HG02884 (cell line): ENCODE measurements around the gene GLIS1.

ENCODE experiments used
- ATAC-seq: cut with Tn5 transposase; IDR thresholded peaks from one replicate; pipeline ENCODE4 v1.9.1; 2021; ENCODE audit warnings: mild to moderate bottlenecking, moderate library complexity; ENCODE audit not compliant: unreplicated experiment

The GLIS1 gene

DNA sequence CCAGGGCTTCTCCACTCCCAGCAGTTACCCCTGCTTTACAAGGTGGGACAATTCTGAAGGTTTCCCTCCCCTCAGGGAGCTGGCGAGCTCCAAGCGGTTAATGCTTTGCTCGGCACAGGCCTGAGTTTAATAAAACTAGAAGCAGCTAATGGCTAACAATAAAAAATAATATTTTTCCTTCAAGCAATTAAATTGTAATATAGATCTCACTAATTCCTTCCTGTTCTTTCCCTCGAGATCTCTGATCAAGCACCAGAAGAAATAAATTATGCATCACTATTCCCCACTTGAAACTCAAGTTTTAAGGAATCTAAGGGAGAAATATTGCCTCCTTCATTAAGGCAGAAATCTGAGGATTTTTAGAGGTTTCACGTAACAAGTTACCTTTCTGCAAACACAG, 42.9 kb downstream of the GLIS1 start:
- ATAC-seq: no peak

DNA sequence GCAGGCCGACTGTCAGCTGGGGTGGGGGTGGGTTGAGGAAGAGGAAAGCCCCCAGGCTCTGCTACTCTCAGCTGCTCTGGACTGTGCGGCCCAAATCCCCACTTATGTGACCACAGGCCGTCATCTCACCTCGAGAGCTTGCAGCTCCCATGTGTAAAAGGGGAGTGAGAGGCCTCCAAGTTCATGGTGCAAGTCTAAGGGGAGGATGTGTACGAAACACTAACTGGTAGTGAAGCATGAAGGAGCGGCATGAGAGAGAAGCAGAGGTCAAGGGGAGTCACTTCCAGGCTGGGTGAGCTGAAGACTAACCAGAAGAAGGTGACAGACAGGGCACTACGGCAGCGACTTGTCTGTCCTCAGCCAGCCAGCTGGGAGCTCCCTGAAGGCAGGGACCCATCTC, 43.8 kb downstream of the GLIS1 start:
- ATAC-seq: no peak

GRCh38 chr1:53694718-53695091, 44.3 kb downstream of the GLIS1 start:
- ATAC-seq: no peak

- no peak for ATAC-seq
Measured at GRCh38 chr1:53693773-53694717, 44.9 kb downstream of the GLIS1 start.

DNA sequence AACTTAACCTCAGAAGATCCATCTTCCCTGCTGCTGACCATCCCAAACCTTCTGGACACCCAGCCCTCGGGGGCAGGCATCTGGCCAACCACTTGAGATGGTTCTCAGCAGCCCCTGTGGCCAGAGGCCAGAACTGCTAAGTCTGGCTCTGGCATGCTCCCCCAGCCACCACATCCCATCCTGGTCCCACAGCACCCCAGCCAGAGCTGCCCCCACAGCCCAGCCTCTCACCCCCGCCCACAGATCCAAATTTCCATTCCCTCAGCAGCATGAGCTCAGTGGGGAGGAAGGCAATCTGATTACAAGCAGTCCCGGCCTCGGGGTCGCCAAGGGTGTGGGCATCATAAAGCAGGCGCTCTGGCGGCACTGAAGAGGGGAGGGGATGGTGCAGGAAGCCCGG, 45.6 kb downstream of the GLIS1 start:
- no peak for ATAC-seq

DNA sequence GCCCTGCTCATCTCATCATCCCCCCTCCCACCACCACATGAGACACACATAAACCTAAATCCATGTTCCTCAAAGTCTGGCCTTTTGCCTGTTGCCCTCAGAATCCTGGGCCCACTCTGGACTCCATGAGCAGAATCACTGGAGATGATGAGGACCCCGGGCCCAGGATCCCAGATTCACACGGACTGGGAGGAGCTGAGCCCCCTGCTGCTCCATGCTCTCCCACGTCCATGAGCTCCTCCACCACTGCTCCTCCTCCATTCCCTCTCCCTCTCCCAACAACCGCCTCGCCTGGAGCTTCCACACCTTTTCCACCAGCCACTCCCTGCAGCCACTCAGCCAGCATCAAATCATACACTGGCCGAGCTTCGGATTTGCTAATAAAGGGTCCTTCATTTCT, 47.6 kb downstream of the GLIS1 start:
- ATAC-seq: no peak

DNA sequence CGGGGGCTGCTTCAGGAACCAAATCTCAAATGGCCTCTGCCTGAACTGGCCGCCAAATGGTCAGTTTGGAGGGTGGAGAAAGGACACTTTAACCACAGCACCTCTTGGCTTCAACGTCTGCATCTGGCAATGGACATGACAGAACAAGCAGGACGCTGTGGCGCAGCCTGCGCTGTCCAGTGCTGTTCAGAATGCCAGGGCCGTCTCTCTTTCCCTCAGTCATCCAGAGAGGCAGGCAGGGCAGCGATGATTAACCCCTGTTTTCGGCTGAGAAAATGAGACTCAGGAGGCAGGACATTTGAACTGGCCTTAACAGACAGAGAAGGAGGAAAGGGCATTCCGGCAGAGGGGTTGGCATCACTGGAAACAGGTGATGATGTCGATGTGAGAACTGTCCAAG, 48.6 kb downstream of the GLIS1 start:
- ATAC-seq: no peak

DNA sequence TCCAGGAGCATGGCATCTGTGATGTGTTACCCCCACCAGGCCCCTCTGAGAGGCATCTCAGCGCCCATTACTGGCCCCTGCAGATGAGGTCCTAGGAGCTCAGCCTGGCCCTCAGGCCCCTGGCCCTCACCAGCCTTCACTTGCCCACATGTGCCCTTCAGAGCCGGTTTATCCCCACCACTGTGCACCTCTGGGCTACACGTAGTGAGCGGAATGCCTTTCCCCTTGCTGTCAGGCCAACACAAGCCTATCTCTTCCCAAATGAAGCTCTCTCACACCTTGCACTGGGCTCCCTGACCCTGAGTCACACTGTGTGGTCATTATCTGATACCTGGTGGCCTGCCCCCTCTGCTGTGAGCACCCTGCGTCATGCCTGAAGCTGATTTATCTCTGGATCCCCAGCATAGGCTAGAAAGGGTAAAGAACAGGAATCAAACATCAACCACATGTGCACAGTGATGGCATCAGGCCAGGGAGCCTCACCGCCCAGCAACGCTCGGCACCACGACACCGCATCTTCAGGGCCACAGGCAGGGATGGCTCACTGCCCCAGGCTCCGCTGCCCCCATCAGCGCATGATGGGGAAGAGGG, 49.1 kb downstream of the GLIS1 start:
- no peak for ATAC-seq

DNA sequence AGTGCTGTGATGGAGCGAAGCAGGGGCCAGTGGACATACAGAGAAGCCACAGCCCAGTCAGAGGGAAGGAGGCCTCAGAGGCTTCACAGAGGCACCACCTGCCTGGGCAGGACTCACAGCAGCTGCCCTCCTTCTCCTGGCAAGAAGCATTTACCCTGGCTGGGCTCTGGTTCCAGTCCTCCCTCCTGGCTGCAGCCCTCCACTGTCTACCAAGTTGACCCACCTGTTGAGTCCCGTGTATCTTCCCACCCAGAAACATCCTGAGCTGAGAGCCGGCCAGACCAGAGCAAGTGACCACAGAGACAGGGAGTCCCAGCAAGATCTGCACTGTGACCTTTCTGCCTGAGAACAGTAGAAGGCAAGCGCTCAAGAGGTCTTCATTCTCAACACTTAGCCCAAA, 49.7 kb downstream of the GLIS1 start:
- no peak for ATAC-seq

DNA sequence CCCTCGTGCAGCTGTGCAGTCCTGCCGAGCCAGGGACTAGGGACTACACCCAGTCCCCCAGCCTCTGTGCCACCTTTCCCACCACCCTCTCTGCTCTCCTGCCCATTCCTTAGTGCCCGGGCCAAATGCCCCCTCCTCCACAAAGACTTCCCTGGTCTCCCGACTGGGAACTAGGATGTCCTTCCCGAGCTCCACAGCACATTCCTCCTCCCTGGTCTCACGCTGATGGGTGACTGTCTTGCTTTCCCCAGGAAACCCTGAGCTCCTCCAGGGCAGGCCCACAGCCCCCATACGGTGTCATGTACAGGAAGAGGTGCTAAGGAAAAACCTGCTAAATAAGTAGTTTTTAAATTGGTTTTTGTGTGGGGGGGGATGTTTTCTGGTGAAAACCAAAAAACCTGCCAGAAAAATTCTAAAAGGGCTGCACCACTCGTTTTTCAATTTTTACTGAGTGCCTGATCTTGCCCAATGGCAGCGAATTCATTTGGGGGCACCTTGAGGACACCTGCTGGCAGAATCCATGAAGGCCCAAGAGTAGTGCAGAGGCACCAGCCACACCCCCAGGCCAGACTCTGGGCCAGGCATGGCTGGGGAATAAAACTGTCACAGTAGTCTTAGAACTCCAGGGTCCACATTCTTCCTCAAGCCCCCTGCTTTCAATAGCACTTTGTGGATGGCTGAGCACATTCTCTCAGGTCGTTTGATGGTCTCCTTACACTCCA, 50.4 kb downstream of the GLIS1 start:
- ATAC-seq: no peak

- ATAC-seq: no peak
Measured at GRCh38 chr1:53687901-53688300, 51.1 kb downstream of the GLIS1 start.

DNA sequence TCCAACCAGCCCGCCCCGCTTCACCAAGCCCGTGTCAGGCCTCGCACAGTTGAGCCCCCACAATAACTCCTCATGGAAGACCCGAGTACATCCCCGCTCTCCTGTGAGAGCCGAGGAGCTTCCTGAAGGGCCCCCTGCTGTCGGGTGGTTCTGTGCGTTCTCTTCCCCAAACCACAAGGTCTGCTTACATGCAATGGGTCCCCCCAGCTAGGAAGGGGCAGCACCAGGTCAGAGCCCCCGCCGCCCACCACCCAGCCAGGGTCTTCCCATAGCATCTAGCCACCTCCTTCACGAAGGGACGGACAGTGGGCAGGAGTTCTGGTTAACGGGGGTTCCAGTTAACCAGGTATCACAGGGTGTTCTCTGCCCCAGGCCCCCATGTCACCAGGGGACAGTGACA, 51.5 kb downstream of the GLIS1 start:
- ATAC-seq: no peak

DNA sequence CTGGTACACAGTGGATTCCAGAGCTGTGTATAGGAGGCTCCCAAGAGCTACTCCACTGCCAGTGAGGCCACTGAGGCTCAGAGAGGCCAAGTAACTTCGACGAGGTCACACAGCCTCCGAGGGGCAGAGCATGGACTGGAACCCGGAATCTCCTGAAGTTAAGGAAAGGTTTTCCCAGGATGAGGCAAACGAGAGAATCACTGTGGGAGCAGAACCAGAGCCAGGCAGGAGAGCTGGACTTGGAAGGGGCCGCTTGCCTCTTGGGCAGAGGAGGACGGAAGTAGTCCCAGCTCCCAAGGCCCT, 52.0 kb downstream of the GLIS1 start:
- no peak for ATAC-seq

DNA sequence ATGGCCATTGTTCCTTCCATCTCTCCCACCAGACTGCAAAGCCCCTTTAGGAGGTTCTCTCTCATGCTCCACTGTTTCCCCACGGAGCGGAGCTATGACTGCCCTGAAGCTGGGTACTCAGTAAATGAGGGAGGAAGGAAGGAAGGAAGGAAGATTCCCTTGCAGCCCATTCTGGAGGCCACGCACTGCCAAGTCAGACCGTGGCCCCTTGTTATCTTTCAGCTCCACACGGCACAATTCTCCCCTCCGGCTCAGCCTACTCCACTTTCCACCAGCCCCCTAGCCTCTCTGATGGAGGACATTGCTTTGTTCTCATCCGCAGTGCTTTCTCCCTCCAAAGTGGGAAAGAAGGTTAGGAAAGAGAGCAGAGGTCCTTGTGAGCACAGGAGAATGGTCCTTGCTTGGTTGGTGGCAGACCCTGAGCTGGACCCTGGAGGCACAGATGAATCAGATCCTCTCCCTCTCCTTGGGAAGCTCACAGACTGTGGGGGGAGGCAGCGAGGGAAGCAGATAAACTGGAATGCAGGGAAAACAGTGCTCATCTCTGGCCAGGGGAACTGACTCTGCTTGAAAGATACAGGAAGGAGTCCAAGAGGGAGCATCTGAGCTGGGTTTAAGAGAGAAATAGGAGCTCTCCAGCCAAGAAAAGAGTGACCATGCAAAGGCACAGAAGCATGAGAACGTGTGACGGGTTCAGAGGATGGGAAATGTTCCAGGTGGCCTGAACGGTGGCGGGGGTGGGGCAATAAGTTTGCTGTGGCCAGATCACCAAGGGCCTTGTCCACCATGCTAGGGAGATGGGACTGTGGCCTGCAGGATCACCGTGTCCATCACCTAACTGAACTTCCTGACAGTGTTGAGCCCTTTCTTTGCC, 52.6 kb downstream of the GLIS1 start:
- no peak for ATAC-seq

GRCh38 chr1:53685272-53686051, 53.5 kb downstream of the GLIS1 start:
- no peak for ATAC-seq

DNA sequence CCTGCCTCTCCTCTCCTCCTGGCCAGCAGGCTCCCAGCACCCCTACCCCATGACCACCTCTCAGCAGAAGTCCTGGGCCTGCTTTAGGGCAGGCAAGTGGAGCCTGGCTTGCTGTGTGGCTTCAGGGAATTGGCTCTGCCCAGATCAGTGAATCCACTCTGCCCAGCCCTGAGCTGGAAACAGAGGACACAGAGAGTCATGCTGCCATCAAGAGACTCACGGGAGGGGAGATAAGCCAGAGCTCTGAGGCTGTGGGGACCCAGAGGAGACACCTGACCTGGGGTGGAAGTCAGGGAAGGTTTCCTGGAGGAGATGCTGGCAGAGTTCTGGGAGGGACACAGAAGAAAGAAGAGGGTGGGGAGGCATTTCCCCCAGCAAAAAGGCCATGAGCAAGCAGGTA, 54.2 kb downstream of the GLIS1 start:
- ATAC-seq: no peak

- no peak for ATAC-seq
Measured at GRCh38 chr1:53683986-53684740, 54.8 kb downstream of the GLIS1 start.

GRCh38 chr1:53682881-53683280, 56.1 kb downstream of the GLIS1 start:
- no peak for ATAC-seq

DNA sequence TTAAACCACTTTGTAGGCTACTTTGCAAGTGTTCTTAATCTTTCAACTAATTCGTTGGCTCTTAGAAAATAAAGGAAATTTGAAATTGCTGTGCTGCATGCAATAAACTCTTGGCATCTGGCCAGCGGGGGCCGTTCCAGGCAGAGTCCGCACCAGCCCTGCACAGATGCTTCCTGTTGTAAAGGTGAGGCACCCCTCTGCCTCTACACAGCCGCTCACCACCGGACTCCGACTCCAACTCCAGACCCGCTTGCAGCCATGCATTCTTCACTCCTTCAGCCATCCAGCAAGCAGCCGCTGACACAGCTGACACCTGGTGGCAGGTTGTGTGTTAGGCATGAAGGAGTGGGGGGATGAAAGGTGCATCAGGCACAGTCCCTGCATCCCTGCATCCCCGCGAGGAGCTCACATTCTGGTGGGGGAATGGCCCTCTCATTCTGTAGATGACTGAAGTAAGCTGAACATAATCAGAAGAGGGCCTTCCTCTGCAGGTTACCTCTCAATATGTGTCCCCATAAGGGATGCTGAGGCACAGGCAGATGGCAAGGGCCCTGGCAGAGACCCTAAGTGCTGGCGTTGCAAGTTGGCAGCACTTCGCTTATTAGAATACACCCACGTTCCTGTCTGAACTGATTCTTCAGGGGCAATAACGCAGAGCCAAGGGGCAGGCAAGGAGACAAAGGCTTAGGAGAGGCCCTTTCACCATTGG, 56.8 kb downstream of the GLIS1 start:
- no peak for ATAC-seq
